Gastrocnemius medialis (tissue), 4 donors: Measurements from ENCODE around the gene C1orf141. TPM values are rescaled to one million over a fixed set of nuclear protein-coding genes. Genes with fewer than 3 reads are reported as not detected.

Experiments
- ATAC-seq, 2 donors: fragments of 150-250 bp; one replicate each; pipeline ENCODE4 v1.9.1; 2016
- DNase-seq, 2 donors: peaks; one replicate each; pipeline ENCODE4 v3.0.0-alpha.2; 2019
- H3K27ac ChIP-seq, 4 donors: fragments of 200-600 bp; sonication (generic); 1 replicate in 1 of 4; 2 replicates in 3 of 4; pipeline ENCODE4 v1.5.1; 2016 to 2018; ENCODE audit warnings: mild to moderate bottlenecking in 2 of 4, moderate library complexity in 1 of 4
- H3K27me3 ChIP-seq, 3 donors: fragments of 200-600 bp; sonication (generic) in 2 of 3; 1 replicate in 1 of 3; 2 replicates in 2 of 3; pipeline versions ENCODE4 v1.5.1 to v1.6.0; 2016 to 2019; ENCODE audit warnings: mild to moderate bottlenecking in 1 of 3, moderate library complexity in 1 of 3
- H3K36me3 ChIP-seq, 2 donors: fragments of 200-600 bp; sonication (generic) in 1 of 2; one replicate each; pipeline ENCODE4 v1.5.1; 2017 to 2018
- H3K4me1 ChIP-seq, 2 donors: fragments of 200-600 bp; sonication (generic) in 1 of 2; one replicate each; pipeline ENCODE4 v1.5.1; 2016 to 2017; ENCODE audit warnings: mild to moderate bottlenecking in 2 of 2
- H3K4me3 ChIP-seq, 4 donors: fragments of 200-600 bp; sonication (generic) in 3 of 4; 1 replicate in 1 of 4; 2 replicates in 3 of 4; pipeline ENCODE4 v1.5.1; 2016 to 2019; ENCODE audit warnings: mild to moderate bottlenecking in 2 of 4
- H3K9me3 ChIP-seq, 3 donors: fragments of 200-600 bp; sonication (generic) in 2 of 3; 1 replicate in 1 of 3; 2 replicates in 2 of 3; pipeline ENCODE4 v1.5.1; 2016 to 2019
- CTCF ChIP-seq, 5 experiments: fragments of 450-650 bp in 3 of 5; fragments of 200-600 bp in 2 of 5; sonication (generic) in 2 of 5; IDR thresholded peaks in 4 of 5; conservative IDR thresholded peaks in 1 of 5; 1 replicate in 4 of 5; 2 replicates in 1 of 5; pipeline ENCODE4 v1.5.1; 2016 to 2019; ENCODE audit warnings: antibody characterized with exemption in 5 of 5, mild to moderate bottlenecking in 3 of 5, moderate library complexity in 3 of 5
- POLR2A ChIP-seq, 2 donors: fragments of 450-650 bp; IDR thresholded peaks; one replicate each; pipeline ENCODE4 v1.6.1; 2017; ENCODE audit warnings: antibody characterized with exemption in 2 of 2, mild to moderate bottlenecking in 2 of 2, moderate library complexity in 2 of 2
- in situ Hi-C, 4 donors: fragments of 200-750 bp; cut with MboI; loops; one replicate each; pipeline versions ENCODE4 v1.15.0 to v1.8.0; 2017; ENCODE audit warnings: low sequenced_read_pairs in 4 of 4
- intact Hi-C: fragments of 100-400 bp; cut with DNase I; formaldehyde crosslinking; loops from one replicate; pipeline ENCODE4 v1.15.1; 2023; ENCODE audit warnings: low total_unique reads
- total RNA-seq, 4 donors: library from RNA; depleted of rRNA; stranded (reverse); fragments of >200 nt; gene quantifications; one replicate each; pipeline versions ENCODE4 v1.1.0 to v1.2.3, GENCODE V29; 2016

The C1orf141 gene
- total RNA-seq, 4 donors from 2014 or later = not detected

- ATAC-seq = no peak
- Histone ChIP-seq H3K4me1 (peaks cover 0 to 6% of the 10 kb centered on the region in 2 donors), H3K27ac (no peak overlapping the region), H3K36me3 (no peaks in the 10 kb centered on the region), H3K27me3 (no peaks in the 10 kb centered on the region), H3K9me3 (no peaks in the 10 kb centered on the region), H3K4me3 (no peak overlapping the region)
- TF ChIP-seq CTCF (IDR thresholded peaks at IDR 0.05 in 4 of 5, conservative IDR thresholded peaks at IDR 0.05 in 1 of 5) (no peak), POLR2A (IDR thresholded peaks at IDR 0.05) (no peak)
- DNase-seq = no peak
- in situ Hi-C loops = no loop called here
- intact Hi-C loops = no loop called here
Measured at GRCh38 chr1:67133177-67133576, 1.6 kb downstream of the C1orf141 start.

GRCh38 chr1:67130673-67131072 is 4.1 kb downstream of the C1orf141 start:
- ATAC-seq (no peak), DNase-seq (no peak)
- TF ChIP-seq CTCF (IDR thresholded peaks at IDR 0.05 in 4 of 5, conservative IDR thresholded peaks at IDR 0.05 in 1 of 5) = no peak
- Histone ChIP-seq H3K27ac (no peak overlapping the region), H3K4me1 (peaks cover 0 to 6% of the 10 kb centered on the region in 2 donors), H3K36me3 (no peaks in the 10 kb centered on the region), H3K9me3 (no peaks in the 10 kb centered on the region), H3K27me3 (no peaks in the 10 kb centered on the region), H3K4me3 (no peak overlapping the region)
- in situ Hi-C loops (no loop called here), intact Hi-C loops (no loop called here)

- Histone ChIP-seq H3K27ac (no peak overlapping the region), H3K27me3 (no peaks in the 10 kb centered on the region), H3K4me1 (no peaks in the 10 kb centered on the region), H3K9me3 (no peaks in the 10 kb centered on the region), H3K4me3 (no peak overlapping the region), H3K36me3 (no peaks in the 10 kb centered on the region)
- no peak for TF ChIP-seq POLR2A (IDR thresholded peaks at IDR 0.05)
- no peak for TF ChIP-seq CTCF (IDR thresholded peaks at IDR 0.05 in 4 of 5, conservative IDR thresholded peaks at IDR 0.05 in 1 of 5)
- intact Hi-C loops (no loop called here), in situ Hi-C loops (no loop called here)
- DNase-seq (no peak), ATAC-seq (no peak)
Measured at GRCh38 chr1:67126974-67127373, 7.8 kb downstream of the C1orf141 start.

- no peak overlapping the region for H3K4me3 ChIP-seq
- no peak for ATAC-seq
- no peak for DNase-seq
- intact Hi-C loops = no loop called here
- no peaks in the 10 kb centered on the region for H3K27me3 ChIP-seq
- H3K27ac ChIP-seq = no peak overlapping the region
- in situ Hi-C loops = no loop called here
- no peaks in the 10 kb centered on the region for H3K4me1 ChIP-seq
- no peaks in the 10 kb centered on the region for H3K9me3 ChIP-seq
- TF ChIP-seq POLR2A (IDR thresholded peaks at IDR 0.05) = no peak
- TF ChIP-seq CTCF (IDR thresholded peaks at IDR 0.05 in 4 of 5, conservative IDR thresholded peaks at IDR 0.05 in 1 of 5) = no peak
- no peaks in the 10 kb centered on the region for H3K36me3 ChIP-seq
Measured at GRCh38 chr1:67126111-67126746, 8.5 kb downstream of the C1orf141 start.

GRCh38 chr1:67124455-67124854 is 10.3 kb downstream of the C1orf141 start:
- H3K4me1 ChIP-seq = no peaks in the 10 kb centered on the region
- H3K27me3 ChIP-seq = no peaks in the 10 kb centered on the region
- DNase-seq = no peak
- no peak for ATAC-seq
- H3K36me3 ChIP-seq = no peaks in the 10 kb centered on the region
- H3K9me3 ChIP-seq = no peaks in the 10 kb centered on the region
- no peak overlapping the region for H3K4me3 ChIP-seq
- TF ChIP-seq POLR2A (IDR thresholded peaks at IDR 0.05) (no peak), CTCF (IDR thresholded peaks at IDR 0.05 in 4 of 5, conservative IDR thresholded peaks at IDR 0.05 in 1 of 5) (no peak)
- in situ Hi-C loops = no loop called here
- intact Hi-C loops = no loop called here
- no peak overlapping the region for H3K27ac ChIP-seq
